GM13976 (cell line): ENCODE data around the gene HCRTR1.
"Not testable (repeated sequence)": the region's sequence is repeated elsewhere in the genome, so short reads cannot be mapped to it uniquely, and the experiment has no call there.

Experiments
- DNase-seq: peaks from one replicate; pipeline ENCODE4 v3.0.0; 2012; ENCODE audit warnings: low spot score
- CTCF ChIP-seq: IDR thresholded peaks from 2 replicates; pipeline ENCODE4 v1.5.1; 2012; ENCODE audit warnings: borderline replicate concordance, mild to moderate bottlenecking; ENCODE audit not compliant: insufficient read depth; ENCODE audit errors: extremely low read depth, missing control alignments, control extremely low read depth
- in situ Hi-C: fragments of 300-500 bp; cut with MboI; formaldehyde crosslinking; loops from one replicate; pipeline ENCODE4 v1.12.0; 2022; ENCODE audit warnings: low sequenced_read_pairs, mixed read lengths, inconsistent platforms; ENCODE audit not compliant: unreplicated experiment

Gene HCRTR1

DNA sequence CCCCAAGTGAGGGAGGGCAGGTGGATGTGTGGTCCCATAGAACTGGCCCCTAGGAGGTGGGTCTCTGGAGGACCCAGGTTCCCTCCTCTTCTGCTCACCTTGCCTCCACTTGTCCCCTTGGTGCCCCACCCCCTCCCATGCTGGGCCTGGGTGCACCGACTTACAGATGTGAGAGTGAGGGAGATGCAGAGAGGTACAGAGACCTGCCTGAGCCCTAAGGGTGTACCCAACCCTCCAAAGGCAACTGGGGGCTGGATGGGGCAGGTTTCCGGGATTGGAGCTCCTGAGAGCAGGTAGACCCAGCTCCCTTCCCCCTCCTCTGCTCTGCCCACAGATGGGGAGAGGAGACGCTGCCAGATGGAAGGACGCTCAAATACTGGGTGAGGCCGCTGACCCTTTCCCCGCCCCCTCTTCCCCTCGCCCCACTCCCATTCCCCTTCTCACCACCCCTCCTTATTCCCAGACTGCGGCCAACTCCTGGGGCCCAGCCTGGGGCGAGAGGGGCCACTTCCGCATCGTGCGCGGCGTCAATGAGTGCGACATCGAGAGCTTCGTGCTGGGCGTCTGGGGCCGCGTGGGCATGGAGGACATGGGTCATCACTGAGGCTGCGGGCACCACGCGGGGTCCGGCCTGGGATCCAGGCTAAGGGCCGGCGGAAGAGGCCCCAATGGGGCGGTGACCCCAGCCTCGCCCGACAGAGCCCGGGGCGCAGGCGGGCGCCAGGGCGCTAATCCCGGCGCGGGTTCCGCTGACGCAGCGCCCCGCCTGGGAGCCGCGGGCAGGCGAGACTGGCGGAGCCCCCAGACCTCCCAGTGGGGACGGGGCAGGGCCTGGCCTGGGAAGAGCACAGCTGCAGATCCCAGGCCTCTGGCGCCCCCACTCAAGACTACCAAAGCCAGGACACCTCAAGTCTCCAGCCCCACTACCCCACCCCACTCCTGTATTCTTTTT is 30.8 kb upstream of the HCRTR1 start:
- in situ Hi-C loops: no loop called here
- no peak for DNase-seq
- no peak for TF ChIP-seq CTCF

- in situ Hi-C loops, DNase-seq: not testable (repeated sequence)
Measured at GRCh38 chr1:31587328-31587699, 30.2 kb upstream of the HCRTR1 start.

DNA sequence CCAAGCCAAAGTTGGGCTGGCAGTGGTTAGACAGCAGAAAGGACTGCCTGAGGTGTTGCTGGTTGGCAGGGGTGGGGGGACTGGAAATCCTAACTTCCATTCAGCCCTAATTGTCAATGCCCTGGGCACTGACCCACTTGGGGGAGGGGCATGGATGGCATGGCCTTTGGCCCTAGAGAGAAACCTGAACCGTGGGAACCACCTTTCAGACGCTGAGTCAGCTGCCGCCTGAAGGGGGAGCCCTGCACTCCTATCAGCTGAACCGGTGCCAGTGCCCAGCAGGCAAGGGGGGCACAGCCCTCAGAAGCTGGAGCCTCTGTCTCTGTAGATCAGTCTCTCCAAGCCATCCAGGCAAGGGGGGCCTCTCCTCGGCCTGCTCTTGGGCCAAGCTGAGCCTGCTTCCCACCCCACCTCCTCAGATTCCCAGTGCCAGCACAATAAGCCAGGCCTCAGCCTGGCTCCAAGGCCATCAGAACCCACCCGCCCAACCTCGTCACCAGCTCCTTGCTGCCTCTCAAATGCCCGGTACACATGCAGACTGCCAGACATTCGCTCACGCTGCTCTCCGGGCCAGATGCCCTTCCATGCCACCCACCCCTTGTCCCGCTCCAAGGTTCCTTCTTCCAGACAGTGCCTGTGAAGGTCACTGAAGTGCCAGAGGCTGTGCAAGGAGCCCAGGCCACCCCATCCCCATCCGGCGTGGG is 29.6 kb upstream of the HCRTR1 start:
- DNase-seq: peak; percentile 86
- in situ Hi-C loops: no loop called here
- TF ChIP-seq CTCF: peak; percentile 69

- no peak for TF ChIP-seq CTCF
- in situ Hi-C loops: no loop called here
Measured at GRCh38 chr1:31588751-31589515, 28.6 kb upstream of the HCRTR1 start.

DNA sequence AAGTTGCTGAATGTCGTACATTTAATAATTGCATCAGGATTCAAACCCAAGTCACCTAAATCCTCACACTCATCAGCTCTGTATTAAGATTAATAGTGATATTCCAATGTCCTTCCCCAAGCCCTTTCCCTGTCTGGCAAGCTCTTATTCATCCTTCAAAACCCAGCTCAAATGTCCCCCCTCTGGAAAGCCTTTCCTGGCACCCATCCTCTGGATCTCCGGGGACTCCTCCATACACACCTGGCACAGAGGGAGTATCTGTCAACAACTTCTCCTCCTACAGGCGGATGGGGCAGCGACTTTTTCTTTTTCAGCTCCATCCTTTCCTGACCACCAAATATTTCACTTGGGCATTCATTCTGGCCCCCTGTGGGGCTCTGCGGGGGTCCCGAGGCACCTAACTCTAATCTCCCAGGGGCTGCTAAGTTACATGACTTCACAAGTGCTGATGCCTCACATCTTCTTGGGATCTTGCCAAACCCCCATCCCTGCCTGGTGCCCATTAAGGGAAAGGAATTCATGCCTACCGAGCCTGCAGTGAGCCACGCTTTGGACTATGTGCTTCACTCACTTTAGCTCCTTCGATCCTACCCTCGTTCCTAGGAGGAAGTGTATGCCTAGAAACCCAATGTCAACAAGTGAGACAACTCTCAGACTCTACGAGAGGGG is 25.9 kb upstream of the HCRTR1 start:
- in situ Hi-C loops: no loop called here
- no peak for TF ChIP-seq CTCF
- DNase-seq: no peak

More at GRCh38 chr1:31588751-31589515, 28.6 kb upstream of the HCRTR1 start:
- no peak for DNase-seq

DNA sequence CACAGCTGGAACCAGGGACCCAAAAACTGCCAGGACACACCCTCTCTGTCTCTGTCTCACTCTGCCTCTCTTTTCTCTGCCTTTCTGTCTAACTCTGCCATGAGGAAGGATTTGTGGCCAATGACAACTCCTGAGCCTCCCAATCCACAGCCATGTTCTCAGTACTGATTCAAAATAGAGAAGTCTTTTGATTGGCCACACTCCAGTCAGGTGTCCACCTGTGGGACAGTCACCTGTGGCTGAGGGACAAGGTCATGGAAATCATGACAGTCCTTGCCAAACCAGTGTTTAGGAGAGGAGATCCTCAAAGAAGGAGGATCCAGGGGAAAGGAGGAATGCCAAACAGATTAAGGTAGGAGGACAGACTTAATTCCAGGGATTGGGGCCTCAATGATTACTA is 25.4 kb upstream of the HCRTR1 start:
- TF ChIP-seq CTCF: no peak
- in situ Hi-C loops: no loop called here
- DNase-seq: no peak
